Subcutaneous preadipocyte (primary cell): ENCODE results near the gene KAZALD1. TPM values are rescaled to one million over a fixed set of nuclear protein-coding genes. Genes with fewer than 3 reads are reported as not detected.

Source experiments
- total RNA-seq: library from RNA; depleted of rRNA; stranded (reverse); fragments of >200 nt; gene quantifications from 2 replicates; pipeline ENCODE4 v1.2.3, GENCODE V29; 2012

KAZALD1 gene, protein sequence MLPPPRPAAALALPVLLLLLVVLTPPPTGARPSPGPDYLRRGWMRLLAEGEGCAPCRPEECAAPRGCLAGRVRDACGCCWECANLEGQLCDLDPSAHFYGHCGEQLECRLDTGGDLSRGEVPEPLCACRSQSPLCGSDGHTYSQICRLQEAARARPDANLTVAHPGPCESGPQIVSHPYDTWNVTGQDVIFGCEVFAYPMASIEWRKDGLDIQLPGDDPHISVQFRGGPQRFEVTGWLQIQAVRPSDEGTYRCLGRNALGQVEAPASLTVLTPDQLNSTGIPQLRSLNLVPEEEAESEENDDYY
- total RNA-seq: 4.8 and 11.9 TPM in 2 replicates

DNA sequence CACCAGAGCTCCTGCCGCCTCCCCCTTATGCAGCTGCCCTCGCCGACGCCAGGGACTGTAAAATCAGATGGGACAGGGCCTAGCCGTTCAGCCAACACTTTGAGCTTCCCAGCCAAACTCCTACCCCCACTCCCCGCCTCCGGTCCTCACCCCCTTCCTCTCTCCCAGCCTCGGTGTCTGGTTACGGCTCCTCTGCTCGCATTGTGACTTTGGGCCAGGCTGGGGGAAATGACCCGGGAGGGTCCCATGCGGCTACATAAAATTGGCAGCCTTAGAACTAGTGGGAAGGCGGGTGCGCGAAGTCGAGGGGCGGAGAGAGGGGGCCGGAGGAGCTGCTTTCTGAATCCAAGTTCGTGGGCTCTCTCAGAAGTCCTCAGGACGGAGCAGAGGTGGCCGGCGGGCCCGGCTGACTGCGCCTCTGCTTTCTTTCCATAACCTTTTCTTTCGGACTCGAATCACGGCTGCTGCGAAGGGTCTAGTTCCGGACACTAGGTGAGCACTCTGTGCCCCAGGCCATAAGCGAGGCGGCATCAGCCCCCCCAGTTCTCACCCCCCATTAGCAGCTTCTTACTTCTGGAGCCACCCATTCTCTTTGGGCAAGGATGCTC, at the start of gene KAZALD1:
KAZALD1 (plus strand) TSS at position 366 of the 608 bp plus-strand sequence. CDS start 604 bp downstream, outside the sequence.

DNA sequence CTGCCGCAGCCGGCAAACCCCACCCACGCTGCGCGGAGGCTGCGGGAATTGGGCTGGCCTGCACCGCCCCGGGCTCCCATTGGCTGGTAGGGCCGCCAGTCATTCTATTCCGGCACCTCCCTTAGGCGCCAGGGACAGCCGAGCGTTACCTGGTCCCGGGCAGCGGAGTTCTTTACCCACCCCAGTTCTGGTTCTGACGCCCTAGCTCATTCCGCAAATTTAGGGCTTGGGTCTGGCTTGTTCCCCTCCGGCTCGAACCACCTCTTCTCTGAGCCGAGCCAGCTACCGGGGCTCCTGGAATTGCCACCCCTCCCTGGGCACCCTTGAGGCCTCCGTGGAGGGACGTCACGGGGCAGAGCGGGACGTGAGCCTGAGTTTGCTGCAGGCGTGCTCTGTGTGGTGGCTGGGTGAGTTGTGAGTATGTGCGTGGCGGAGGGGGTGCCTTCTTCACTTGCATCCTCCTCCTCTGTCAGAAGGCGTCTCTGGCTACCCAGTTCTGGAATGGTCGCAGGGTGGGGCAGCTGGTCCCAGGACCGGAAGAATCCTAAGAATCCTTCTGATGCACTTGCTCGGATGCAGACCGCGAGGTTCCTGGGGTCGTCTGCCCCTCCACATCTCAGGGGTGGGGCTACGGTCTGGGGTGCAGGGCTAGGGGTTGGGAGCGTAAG, 30.5 kb upstream of the KAZALD1 start, which contains the start of the genes PDZD7 and SFXN3:
PDZD7 (minus strand) TSS at position 2 of the 668 bp plus-strand sequence. CDS start 910 bp downstream, outside the sequence.
SFXN3 (plus strand) TSS at position 107 of the 668 bp plus-strand sequence. CDS start 3,461 bp downstream, outside the sequence.

Other genes starting within 250 kb of the KAZALD1 start
- 30.9 and 52.0 TPM in 2 replicates for gene SLF2, start 149.0 kb upstream of the KAZALD1 start, total RNA-seq
- gene SEMA4G, start 92.5 kb upstream of the KAZALD1 start, total RNA-seq: 0.59 and 1.1 TPM in 2 replicates
- gene MRPL43, start 74.5 kb upstream of the KAZALD1 start, total RNA-seq: 58.5 and 66.1 TPM in 2 replicates
- 5.5 and 7.6 TPM in 2 replicates for gene TWNK, start 74.4 kb upstream of the KAZALD1 start, total RNA-seq
- gene LZTS2, start 62.2 kb upstream of the KAZALD1 start, total RNA-seq: 89.3 and 94.1 TPM in 2 replicates
- gene PDZD7, start 30.9 kb upstream of the KAZALD1 start, total RNA-seq: 0.37 and 0.98 TPM in 2 replicates
- gene SFXN3, start 30.8 kb upstream of the KAZALD1 start, total RNA-seq: 108 and 110 TPM in 2 replicates
- not detected in 2 replicates for gene TLX1, start 69.3 kb downstream of the KAZALD1 start, total RNA-seq
- not detected in 2 replicates for gene LBX1, start 167.5 kb downstream of the KAZALD1 start, total RNA-seq